GM12874 (cell line): ENCODE measurements around the gene RAB3A.

Experiments used
- TF ChIP-seq, protein P1 (sequence below): IDR thresholded peaks from 2 replicates; pipeline ENCODE4 v1.5.1; 2011; ENCODE audit warnings: low read depth, mild to moderate bottlenecking, control low read depth, low read length, moderate library complexity; ENCODE audit not compliant: insufficient read depth

RAB3A gene

DNA sequence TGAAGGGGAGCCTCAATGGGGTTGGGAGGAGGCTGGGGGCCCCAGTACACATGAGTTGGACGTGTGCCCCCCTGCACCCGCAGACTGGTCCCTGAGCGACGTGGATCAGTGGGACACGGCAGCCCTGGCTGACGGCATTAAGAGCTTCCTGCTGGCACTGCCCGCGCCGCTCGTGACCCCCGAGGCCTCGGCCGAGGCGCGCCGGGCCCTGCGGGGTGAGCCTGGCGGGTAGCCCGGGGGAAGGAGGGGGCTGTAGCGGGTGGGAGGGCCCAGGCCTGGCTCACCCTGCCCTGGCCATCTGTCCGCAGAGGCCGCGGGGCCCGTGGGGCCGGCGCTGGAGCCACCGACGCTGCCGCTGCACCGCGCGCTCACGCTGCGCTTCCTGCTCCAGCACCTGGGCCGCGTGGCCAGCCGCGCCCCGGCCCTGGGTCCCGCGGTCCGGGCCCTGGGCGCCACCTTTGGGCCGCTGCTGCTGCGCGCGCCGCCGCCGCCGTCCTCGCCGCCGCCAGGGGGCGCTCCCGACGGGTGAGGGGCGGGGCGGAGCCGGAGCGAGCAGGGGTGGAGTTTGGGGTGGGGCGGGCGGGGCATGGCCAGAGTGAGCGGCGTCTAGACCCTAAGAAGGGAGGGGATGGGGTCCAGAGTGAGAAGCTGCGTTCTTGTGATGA, 42.7 kb downstream of the RAB3A start:
- TF ChIP-seq, protein P1, sequence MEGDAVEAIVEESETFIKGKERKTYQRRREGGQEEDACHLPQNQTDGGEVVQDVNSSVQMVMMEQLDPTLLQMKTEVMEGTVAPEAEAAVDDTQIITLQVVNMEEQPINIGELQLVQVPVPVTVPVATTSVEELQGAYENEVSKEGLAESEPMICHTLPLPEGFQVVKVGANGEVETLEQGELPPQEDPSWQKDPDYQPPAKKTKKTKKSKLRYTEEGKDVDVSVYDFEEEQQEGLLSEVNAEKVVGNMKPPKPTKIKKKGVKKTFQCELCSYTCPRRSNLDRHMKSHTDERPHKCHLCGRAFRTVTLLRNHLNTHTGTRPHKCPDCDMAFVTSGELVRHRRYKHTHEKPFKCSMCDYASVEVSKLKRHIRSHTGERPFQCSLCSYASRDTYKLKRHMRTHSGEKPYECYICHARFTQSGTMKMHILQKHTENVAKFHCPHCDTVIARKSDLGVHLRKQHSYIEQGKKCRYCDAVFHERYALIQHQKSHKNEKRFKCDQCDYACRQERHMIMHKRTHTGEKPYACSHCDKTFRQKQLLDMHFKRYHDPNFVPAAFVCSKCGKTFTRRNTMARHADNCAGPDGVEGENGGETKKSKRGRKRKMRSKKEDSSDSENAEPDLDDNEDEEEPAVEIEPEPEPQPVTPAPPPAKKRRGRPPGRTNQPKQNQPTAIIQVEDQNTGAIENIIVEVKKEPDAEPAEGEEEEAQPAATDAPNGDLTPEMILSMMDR, result peak; percentile 69

DNA sequence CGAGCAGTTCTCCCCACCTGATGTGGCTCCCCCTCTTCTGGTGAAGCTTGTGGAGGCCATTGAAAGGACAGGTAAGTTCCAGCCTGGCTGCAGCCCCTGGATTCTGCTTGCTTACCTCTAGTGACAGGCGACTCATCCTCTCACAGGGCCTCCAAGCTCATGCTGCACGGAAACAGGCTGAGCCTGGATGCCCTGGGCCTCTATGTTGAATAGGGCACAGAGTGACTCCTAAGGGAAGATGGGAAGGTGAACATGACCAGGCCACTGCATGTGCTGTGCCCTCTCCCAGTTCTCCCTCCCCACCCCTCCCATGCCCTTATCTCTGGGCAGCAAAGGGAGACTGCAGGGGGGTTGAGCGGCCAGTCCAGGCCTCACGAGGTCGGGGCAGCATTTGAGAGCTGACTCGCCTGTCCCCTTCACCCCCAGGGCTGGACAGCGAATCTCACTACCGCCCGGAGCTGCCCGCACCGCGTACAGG, 43.3 kb downstream of the RAB3A start:
- TF ChIP-seq, protein P1, result no peak

DNA sequence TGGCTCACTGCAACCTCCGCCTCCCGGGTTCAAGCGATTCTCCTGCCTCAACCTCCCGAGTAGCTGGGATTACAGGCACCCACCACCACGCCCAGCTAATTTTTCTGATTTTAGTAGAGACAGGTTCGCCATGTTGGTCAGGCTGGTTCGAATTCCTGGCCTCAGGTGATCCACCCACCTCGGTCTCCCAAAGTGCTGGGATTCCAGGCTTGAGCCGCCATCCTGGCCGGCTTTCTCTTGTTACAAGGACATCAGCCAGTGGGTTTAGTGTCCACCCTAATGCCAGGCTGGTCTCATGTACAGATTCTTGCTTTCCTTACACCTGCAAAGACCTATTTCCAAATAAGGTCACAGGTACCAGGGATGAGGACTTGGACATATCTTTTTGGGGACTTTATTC, 44.0 kb downstream of the RAB3A start:
- TF ChIP-seq, protein P1, result no peak

DNA sequence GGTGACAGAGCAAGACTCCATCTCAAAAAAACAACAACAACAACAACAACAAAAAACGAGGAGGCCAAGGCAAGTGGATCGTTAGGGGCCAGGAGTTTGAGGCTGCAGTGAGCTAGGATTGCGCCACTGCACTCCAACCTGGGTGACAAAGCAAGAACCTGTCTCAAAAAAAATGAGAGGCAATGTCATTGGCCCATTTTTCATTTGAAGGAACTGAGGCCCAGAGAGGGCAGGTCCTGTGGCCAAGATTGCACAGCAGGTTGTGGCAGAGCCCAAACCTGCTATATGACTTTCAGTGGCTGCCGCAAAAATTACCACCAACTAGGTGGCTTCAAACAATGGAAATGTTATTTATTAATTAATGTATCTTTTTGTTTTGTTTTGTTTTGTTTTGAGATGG, 45.4 kb downstream of the RAB3A start:
- TF ChIP-seq, protein P1, result no peak

DNA sequence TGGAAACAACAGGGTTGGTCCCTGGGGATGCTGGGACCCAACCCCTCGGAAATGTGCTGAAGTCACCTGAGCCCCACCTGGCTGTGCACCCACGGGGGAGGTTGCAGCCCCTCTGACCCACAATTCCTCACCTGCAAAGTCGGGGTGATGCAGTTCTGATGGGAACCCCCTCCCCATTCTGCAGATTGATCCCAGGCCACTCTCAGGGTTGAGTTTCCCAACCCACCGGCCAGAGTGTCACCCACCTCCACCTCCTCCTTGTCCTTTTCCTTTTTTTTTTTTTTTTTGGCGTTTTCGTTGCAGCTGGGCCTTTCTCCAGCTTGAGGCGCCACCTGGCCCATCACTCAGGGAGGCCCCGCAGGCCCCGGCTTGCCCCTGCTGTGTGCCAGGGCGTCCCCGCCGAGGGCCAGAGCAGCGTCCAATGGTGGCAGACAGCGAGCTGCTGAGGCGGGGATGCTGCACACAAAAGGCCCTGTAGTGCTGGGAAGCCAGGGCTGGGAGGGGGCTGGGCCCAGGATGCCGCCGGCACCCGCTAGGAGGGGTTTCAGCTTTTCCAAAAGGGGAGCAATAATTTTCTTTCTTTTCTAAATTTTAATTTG, 46.3 kb downstream of the RAB3A start:
- TF ChIP-seq, protein P1, result no peak

DNA sequence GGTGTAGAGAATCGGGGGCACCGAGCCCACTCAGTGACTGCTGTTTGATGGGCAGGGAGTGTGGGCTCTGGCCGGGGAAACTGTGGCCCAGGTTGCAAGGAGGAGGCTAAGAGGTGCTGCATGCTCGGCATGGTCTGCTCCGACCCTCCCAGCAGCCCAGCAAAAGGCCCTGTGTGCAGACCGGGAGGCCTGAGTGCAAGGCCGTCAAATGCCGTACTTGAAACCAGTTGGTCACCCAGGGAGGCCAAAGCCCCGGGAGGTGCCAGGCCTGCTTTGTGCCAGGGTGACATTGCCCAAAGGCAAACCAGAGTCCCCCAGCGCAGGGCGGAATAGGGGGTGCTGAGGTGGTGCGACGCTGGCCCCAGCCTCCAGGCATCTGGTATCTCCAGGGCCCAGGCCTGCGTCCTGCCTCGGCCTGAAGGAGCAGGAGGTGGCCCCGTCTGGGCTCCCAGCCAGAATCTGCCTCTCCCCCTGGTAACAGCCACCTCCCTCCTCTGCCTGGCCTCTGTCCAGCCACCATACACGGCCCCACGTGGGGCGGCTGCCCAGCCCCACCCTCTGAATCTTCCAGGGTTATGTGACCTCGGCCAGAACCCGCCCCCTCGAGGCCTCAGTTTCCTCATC, 46.9 kb downstream of the RAB3A start:
- TF ChIP-seq, protein P1, result no peak

DNA sequence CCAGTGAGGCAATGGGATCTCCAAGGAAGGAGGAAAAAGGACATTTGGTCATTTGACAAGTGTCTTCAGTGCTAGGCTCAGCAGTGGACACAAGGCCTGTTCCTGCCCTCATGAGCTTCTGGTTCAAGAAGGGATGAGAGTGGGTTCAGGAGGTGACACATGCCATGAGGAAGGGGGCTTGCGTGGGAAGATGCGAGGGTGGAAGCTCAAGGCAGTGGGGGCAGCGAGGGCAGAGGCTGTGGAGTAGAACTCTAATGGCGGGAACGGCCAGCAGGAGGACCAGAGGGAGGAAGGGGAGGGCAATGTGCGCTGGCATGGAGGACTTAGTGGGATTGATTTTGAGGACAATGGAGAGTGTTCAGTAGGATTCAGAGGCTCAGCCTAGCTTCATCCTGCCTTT, 47.6 kb downstream of the RAB3A start:
- TF ChIP-seq, protein P1, result no peak
